ENCODE results near the gene MAP2K3.

Gene MAP2K3

GRCh38 chr17:21253646-21254441 is 30.7 kb upstream of the MAP2K3 start (continued):
- no peak for TF ChIP-seq WT1 (tag by site-specific recombination; IDR thresholded peaks at IDR 0.05)
- no peak for TF ChIP-seq ZNF768 (tag by site-specific recombination; IDR thresholded peaks at IDR 0.05)
- no peak for TF ChIP-seq ZNF140 (tag by site-specific recombination; IDR thresholded peaks at IDR 0.05)
- no peak for TF ChIP-seq ZNF548 (tag by site-specific recombination; IDR thresholded peaks at IDR 0.05)
- no peak for TF ChIP-seq ZNF362 (tag by site-specific recombination; IDR thresholded peaks at IDR 0.05)
- TF ChIP-seq ZNF837 (tag by site-specific recombination; IDR thresholded peaks at IDR 0.05) = no peak
- TF ChIP-seq ZNF521 (tag by site-specific recombination; IDR thresholded peaks at IDR 0.05) = no peak
- TF ChIP-seq GLI4 (tag by site-specific recombination; IDR thresholded peaks at IDR 0.05) = no peak
- no peak for TF ChIP-seq ZBTB6 (tag by site-specific recombination; IDR thresholded peaks at IDR 0.05)
- no peak for TF ChIP-seq ZNF202 (tag by site-specific recombination; IDR thresholded peaks at IDR 0.05; ENCODE audit: borderline replicate concordance)
- TF ChIP-seq GFI1B (tag by site-specific recombination; IDR thresholded peaks at IDR 0.05) = no peak
- no peak for TF ChIP-seq KLF17 (tag by site-specific recombination; IDR thresholded peaks at IDR 0.05)
- TF ChIP-seq ZNF423 (tag by site-specific recombination; IDR thresholded peaks at IDR 0.05) = no peak
- no peak for TF ChIP-seq ZNF830 (tag by site-specific recombination; IDR thresholded peaks at IDR 0.05; ENCODE audit: low read depth)
- TF ChIP-seq ZBTB44 (tag by site-specific recombination; IDR thresholded peaks at IDR 0.05) = no peak
- TF ChIP-seq ZNF792 (tag by site-specific recombination; IDR thresholded peaks at IDR 0.05) = peak; percentile 88
- TF ChIP-seq BCL11A (tag by site-specific recombination; IDR thresholded peaks at IDR 0.05; ENCODE audit: low read depth) = no peak
- no peak for TF ChIP-seq OVOL3 (tag by site-specific recombination; IDR thresholded peaks at IDR 0.05)
- no peak for TF ChIP-seq ELK4 (IDR thresholded peaks at IDR 0.05; ENCODE audit: borderline replicate concordance, low read depth, low read length)

GRCh38 chr17:21258593-21258992 is 25.9 kb upstream of the MAP2K3 start:
- no peaks in the 10 kb centered on the region for H3K9me3 ChIP-seq (ENCODE audit: control insufficient read depth, insufficient read depth, low read depth, low read length)
- TF ChIP-seq ZNF221 (tag by site-specific recombination; IDR thresholded peaks at IDR 0.05; ENCODE audit: borderline replicate concordance) (no peak), ZNF558 (tag by site-specific recombination; IDR thresholded peaks at IDR 0.05) (no peak), PRDM1 (tag by site-specific recombination; IDR thresholded peaks at IDR 0.05) (no peak)
- ChIA-PET CTCF (no interaction called here), POLR2A (interaction anchor here (1.3 kb wide), 1 partner anchor 14 kb away, joined by 4 read pairs; no protein-coding TSS in a partner anchor)
- no peaks in the 10 kb centered on the region for H3K36me3 ChIP-seq (ENCODE audit: control insufficient read depth in 2 of 2, insufficient read depth in 1 of 2, low read length in 2 of 2)
- H3K27ac ChIP-seq (ENCODE audit: extremely low read depth, low read depth, low read length) = no peak overlapping the region
- 0 out of 2 replicates have a peak, but pooled peaks cover 2% of the 10 kb centered on the region for H3K4me1 ChIP-seq (ENCODE audit: control insufficient read depth, insufficient read depth, low read length)
- H3K4me3 ChIP-seq (ENCODE audit: low read depth, low read length) = no peak overlapping the region

Data from HEK293 (cell line).